ENCODE measurements around the gene RUSC1.

The RUSC1 gene

DNA sequence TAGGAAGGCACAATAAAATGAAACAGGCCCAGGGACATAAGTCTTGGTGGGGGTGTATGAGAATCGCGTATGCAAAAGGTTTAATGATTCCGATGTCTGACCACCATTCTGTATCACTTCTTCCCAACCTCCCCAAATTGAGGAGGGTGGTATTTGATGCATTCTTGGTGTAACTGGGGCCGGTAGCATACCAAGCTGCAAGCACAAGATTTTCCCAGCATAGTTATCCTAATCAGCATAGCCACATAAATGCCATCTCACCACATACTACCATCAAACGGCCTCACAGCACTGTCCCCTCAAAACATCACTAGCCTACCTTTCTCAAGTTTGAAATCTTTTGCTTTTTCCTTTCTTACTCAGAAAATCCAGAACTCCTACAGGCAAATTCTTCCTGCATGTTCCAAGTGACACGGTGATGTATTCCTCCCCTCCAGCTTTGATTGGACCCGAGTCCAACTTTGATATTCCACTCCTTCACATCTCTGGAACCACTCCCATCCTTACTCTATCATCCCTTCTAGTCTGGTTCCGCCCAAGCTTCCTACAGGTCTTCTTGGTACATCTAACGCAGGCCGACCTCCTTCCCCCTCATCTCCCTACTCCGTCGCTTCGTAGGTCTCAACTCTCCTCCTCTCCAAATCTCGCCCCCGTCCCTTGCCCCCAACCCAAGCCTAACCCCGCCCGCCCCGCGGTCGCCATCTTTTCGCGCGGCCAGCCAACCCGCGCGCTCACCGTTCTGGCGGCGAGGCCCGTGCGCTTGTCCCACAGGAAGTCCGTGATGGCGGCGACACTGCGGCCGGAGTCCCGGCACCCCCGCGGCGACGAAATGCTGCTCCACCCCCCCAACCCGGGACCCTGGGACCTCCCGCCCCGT is 48.0 kb upstream of the RUSC1 start (continued):
- no peak for TF ChIP-seq PBX3 (CRISPR knock-in tag; IDR thresholded peaks at IDR 0.05)
- TF ChIP-seq, protein P1, sequence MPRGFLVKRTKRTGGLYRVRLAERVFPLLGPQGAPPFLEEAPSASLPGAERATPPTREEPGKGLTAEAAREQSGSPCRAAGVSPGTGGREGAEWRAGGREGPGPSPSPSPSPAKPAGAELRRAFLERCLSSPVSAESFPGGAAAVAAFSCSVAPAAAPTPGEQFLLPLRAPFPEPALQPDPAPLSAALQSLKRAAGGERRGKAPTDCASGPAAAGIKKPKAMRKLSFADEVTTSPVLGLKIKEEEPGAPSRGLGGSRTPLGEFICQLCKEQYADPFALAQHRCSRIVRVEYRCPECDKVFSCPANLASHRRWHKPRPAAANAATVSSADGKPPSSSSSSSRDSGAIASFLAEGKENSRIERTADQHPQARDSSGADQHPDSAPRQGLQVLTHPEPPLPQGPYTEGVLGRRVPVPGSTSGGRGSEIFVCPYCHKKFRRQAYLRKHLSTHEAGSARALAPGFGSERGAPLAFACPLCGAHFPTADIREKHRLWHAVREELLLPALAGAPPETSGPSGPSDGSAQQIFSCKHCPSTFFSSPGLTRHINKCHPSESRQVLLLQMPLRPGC (tag by site-specific recombination; IDR thresholded peaks at IDR 0.05) = no peak
- 0 out of 2 replicates have a peak, but pooled peaks have one; percentile 44 for TF ChIP-seq HOXC10 (CRISPR knock-in tag; IDR thresholded peaks at IDR 0.05)
- no peak for TF ChIP-seq ZNF140 (tag by site-specific recombination; IDR thresholded peaks at IDR 0.05)
- no peak for TF ChIP-seq ZFP41 (tag by site-specific recombination; IDR thresholded peaks at IDR 0.05; ENCODE audit: borderline replicate concordance)
- no peak for TF ChIP-seq ZNF2 (tag by site-specific recombination; IDR thresholded peaks at IDR 0.05)
- TF ChIP-seq, protein P2, sequence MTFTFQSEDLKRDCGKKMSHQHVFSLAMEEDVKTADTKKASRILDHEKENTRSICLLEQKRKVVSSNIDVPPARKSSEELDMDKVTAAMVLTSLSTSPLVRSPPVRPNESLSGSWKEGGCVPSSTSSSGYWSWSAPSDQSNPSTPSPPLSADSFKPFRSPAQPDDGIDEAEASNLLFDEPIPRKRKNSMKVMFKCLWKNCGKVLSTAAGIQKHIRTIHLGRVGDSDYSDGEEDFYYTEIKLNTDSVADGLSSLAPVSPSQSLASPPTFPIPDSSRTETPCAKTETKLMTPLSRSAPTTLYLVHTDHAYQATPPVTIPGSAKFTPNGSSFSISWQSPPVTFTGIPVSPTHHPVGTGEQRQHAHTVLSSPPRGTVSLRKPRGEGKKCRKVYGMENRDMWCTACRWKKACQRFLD (tag by site-specific recombination; IDR thresholded peaks at IDR 0.05) = no peak
- no peak for TF ChIP-seq ZBTB26 (tag by site-specific recombination; optimal IDR thresholded peaks at IDR 0.05)
- TF ChIP-seq, protein P3, sequence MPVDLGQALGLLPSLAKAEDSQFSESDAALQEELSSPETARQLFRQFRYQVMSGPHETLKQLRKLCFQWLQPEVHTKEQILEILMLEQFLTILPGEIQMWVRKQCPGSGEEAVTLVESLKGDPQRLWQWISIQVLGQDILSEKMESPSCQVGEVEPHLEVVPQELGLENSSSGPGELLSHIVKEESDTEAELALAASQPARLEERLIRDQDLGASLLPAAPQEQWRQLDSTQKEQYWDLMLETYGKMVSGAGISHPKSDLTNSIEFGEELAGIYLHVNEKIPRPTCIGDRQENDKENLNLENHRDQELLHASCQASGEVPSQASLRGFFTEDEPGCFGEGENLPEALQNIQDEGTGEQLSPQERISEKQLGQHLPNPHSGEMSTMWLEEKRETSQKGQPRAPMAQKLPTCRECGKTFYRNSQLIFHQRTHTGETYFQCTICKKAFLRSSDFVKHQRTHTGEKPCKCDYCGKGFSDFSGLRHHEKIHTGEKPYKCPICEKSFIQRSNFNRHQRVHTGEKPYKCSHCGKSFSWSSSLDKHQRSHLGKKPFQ (tag by site-specific recombination; IDR thresholded peaks at IDR 0.05) = no peak
- peak; percentile 95 for TF ChIP-seq ZNF398 (tag by site-specific recombination; IDR thresholded peaks at IDR 0.05)
- no peak for TF ChIP-seq ZNF248 (tag by site-specific recombination; IDR thresholded peaks at IDR 0.05)
- no peak for TF ChIP-seq ZNF146 (tag by site-specific recombination; IDR thresholded peaks at IDR 0.05)
- no peak for TF ChIP-seq ZNF292 (tag by site-specific recombination; IDR thresholded peaks at IDR 0.05; ENCODE audit: borderline replicate concordance, low read depth)
- TF ChIP-seq ZNF530 (tag by site-specific recombination; IDR thresholded peaks at IDR 0.05; ENCODE audit: low read depth) = no peak
- TF ChIP-seq ZNF175 (tag by site-specific recombination; IDR thresholded peaks at IDR 0.05) = 0 out of 2 replicates have a peak, but pooled peaks have one; percentile 34
- no peak for TF ChIP-seq ZNF423 (tag by site-specific recombination; IDR thresholded peaks at IDR 0.05)
- TF ChIP-seq ZBTB8A (tag by site-specific recombination; IDR thresholded peaks at IDR 0.05) = peak; percentile 27; the same call in 1 of the 2 replicates
- no peak for TF ChIP-seq ZNF239 (tag by site-specific recombination; IDR thresholded peaks at IDR 0.05)
- TF ChIP-seq, protein P4, sequence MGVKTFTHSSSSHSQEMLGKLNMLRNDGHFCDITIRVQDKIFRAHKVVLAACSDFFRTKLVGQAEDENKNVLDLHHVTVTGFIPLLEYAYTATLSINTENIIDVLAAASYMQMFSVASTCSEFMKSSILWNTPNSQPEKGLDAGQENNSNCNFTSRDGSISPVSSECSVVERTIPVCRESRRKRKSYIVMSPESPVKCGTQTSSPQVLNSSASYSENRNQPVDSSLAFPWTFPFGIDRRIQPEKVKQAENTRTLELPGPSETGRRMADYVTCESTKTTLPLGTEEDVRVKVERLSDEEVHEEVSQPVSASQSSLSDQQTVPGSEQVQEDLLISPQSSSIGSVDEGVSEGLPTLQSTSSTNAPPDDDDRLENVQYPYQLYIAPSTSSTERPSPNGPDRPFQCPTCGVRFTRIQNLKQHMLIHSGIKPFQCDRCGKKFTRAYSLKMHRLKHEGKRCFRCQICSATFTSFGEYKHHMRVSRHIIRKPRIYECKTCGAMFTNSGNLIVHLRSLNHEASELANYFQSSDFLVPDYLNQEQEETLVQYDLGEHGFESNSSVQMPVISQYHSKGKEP (tag by site-specific recombination; IDR thresholded peaks at IDR 0.05) = no peak
- peak; percentile 53 for TF ChIP-seq ZFHX2 (tag by site-specific recombination; conservative IDR thresholded peaks at IDR 0.05)
- TF ChIP-seq, protein P5, sequence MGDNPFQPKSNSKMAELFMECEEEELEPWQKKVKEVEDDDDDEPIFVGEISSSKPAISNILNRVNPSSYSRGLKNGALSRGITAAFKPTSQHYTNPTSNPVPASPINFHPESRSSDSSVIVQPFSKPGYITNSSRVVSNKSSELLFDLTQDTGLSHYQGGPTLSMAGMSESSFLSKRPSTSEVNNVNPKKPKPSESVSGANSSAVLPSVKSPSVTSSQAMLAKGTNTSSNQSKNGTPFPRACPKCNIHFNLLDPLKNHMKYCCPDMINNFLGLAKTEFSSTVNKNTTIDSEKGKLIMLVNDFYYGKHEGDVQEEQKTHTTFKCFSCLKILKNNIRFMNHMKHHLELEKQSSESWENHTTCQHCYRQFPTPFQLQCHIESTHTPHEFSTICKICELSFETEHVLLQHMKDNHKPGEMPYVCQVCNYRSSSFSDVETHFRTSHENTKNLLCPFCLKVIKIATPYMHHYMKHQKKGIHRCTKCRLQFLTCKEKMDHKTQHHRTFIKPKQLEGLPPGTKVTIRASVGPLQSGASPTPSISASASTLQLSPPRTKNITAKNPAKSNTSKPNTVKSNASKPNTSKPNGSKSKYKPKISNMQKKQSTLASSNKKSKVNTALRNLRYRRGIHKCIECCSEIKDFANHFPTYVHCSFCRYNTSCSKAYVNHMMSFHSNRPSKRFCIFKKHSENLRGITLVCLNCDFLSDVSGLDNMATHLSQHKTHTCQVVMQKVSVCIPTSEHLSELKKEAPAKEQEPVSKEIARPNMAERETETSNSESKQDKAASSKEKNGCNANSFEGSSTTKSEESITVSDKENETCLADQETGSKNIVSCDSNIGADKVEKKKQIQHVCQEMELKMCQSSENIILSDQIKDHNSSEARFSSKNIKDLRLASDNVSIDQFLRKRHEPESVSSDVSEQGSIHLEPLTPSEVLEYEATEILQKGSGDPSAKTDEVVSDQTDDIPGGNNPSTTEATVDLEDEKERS (tag by site-specific recombination; IDR thresholded peaks at IDR 0.05) = no peak
- TF ChIP-seq ZNF157 (tag by site-specific recombination; IDR thresholded peaks at IDR 0.05) = no peak
- TF ChIP-seq ZNF366 (tag by site-specific recombination; conservative IDR thresholded peaks at IDR 0.05) = peak; percentile 77
- TF ChIP-seq ZNF23 (tag by site-specific recombination; IDR thresholded peaks at IDR 0.05; ENCODE audit: borderline replicate concordance) = no peak
